GM23338 (cell line): ENCODE results near the gene FOXL1. TPM values are rescaled to one million over a fixed set of nuclear protein-coding genes. Genes with fewer than 3 reads are reported as not detected.

Experiments
- ATAC-seq: fragments of 200-7000 bp; cut with Tn5 transposase; 3 replicates; pipeline ENCODE4 v1.9.1; 2020
- DNase-seq: peaks from one replicate; pipeline ENCODE4 v3.0.0-alpha.2; 2015; ENCODE audit warnings: low spot score
- H2AFZ ChIP-seq: fragments of 200-600 bp; sonication (generic); 2 replicates; pipeline ENCODE4 v1.8.0; 2016; ENCODE audit warnings: antibody characterized with exemption, mild to moderate bottlenecking, moderate library complexity
- H3F3A ChIP-seq: fragments of 200-600 bp; sonication (generic); replicated peaks from 2 replicates; pipeline ENCODE4 v1.8.0; 2017; ENCODE audit warnings: antibody characterized with exemption, mixed run types, low read depth
- H3K27ac ChIP-seq: fragments of 200-600 bp; sonication (generic); 2 replicates; pipeline ENCODE4 v1.6.1; 2016; ENCODE audit warnings: low read depth
- H3K27me3 ChIP-seq: fragments of 200-600 bp; sonication (generic); 2 replicates; pipeline ENCODE4 v1.8.0; 2016; ENCODE audit warnings: mild to moderate bottlenecking, mixed run types, moderate library complexity; ENCODE audit not compliant: insufficient read depth
- H3K36me3 ChIP-seq: fragments of 200-600 bp; sonication (generic); 2 replicates; pipeline ENCODE4 v1.8.0; 2016; ENCODE audit warnings: mild to moderate bottlenecking; ENCODE audit not compliant: insufficient read depth
- H3K4me1 ChIP-seq: fragments of 200-600 bp; sonication (generic); 2 replicates; pipeline ENCODE4 v1.8.0; 2016; ENCODE audit warnings: mild to moderate bottlenecking, moderate library complexity; ENCODE audit not compliant: insufficient read depth
- H3K4me2 ChIP-seq: fragments of 200-600 bp; sonication (generic); 2 replicates; pipeline ENCODE4 v1.7.1; 2017; ENCODE audit warnings: mixed run types
- H3K4me3 ChIP-seq: fragments of 200-600 bp; sonication (generic); 2 replicates; pipeline ENCODE4 v1.6.1; 2016; ENCODE audit warnings: mixed run types
- H3K79me2 ChIP-seq: fragments of 200-600 bp; sonication (generic); replicated peaks from 2 replicates; pipeline ENCODE4 v1.8.0; 2017; ENCODE audit warnings: mild to moderate bottlenecking; ENCODE audit not compliant: insufficient read depth
- H3K9me2 ChIP-seq: fragments of 200-600 bp; sonication (generic); 2 replicates; pipeline ENCODE4 v1.8.0; 2017; ENCODE audit not compliant: insufficient read depth
- H4K20me1 ChIP-seq: fragments of 200-600 bp; sonication (generic); replicated peaks from 2 replicates; pipeline ENCODE4 v1.8.0; 2017; ENCODE audit warnings: mild to moderate bottlenecking; ENCODE audit not compliant: insufficient read depth
- H3K27ac Mint-ChIP-seq: 2 replicates; pipeline ENCODE4 v1.8.0; 2020; ENCODE audit warnings: inconsistent platforms, mild to moderate bottlenecking, moderate library complexity, mixed read lengths
- H3K27me3 Mint-ChIP-seq: 3 replicates; pipeline ENCODE4 v1.8.0; 2022; ENCODE audit warnings: low read depth, mild to moderate bottlenecking, moderate library complexity, mixed read lengths, inconsistent platforms; ENCODE audit not compliant: insufficient read depth, poor library complexity
- H3K36me3 Mint-ChIP-seq: 3 replicates; pipeline ENCODE4 v1.8.0; 2021; ENCODE audit warnings: low read depth, mild to moderate bottlenecking, inconsistent platforms, moderate library complexity, mixed read lengths
- H3K4me1 Mint-ChIP-seq: 3 replicates; pipeline ENCODE4 v1.8.0; 2020; ENCODE audit warnings: mild to moderate bottlenecking, inconsistent platforms, mixed read lengths
- H3K4me3 Mint-ChIP-seq: 3 replicates; pipeline ENCODE4 v1.8.0; 2021; ENCODE audit warnings: moderate library complexity, mild to moderate bottlenecking, inconsistent platforms, mixed read lengths
- H3K9me3 Mint-ChIP-seq: 3 replicates; pipeline ENCODE4 v1.8.0; 2020; ENCODE audit warnings: moderate library complexity, mild to moderate bottlenecking, inconsistent platforms, mixed read lengths
- EZH2 ChIP-seq: fragments of 200-600 bp; sonication (generic); IDR thresholded peaks from one replicate; pipeline ENCODE4 v1.8.0; 2017; ENCODE audit warnings: antibody characterized with exemption, mild to moderate bottlenecking, low read depth; ENCODE audit not compliant: unreplicated experiment
- JUNB ChIP-seq: IDR thresholded peaks from one replicate; pipeline ENCODE4 v1.6.1; 2016; ENCODE audit warnings: antibody characterized with exemption; ENCODE audit not compliant: unreplicated experiment
- NANOG ChIP-seq: IDR thresholded peaks from 2 replicates; pipeline ENCODE4 v1.6.1; 2016; ENCODE audit warnings: antibody characterized with exemption, borderline replicate concordance
- STAT1 ChIP-seq: IDR thresholded peaks from one replicate; pipeline ENCODE4 v1.6.1; 2016; ENCODE audit warnings: antibody characterized with exemption; ENCODE audit not compliant: unreplicated experiment
- ZNF114 ChIP-seq: fragments of 250-450 bp; sonication (Bioruptor Pico); IDR thresholded peaks from 2 replicates; pipeline ENCODE4 v1.5.0; 2020; ENCODE audit warnings: mild to moderate bottlenecking, moderate library complexity
- ZNF331 ChIP-seq: fragments of 250-450 bp; sonication (Bioruptor Pico); IDR thresholded peaks from 2 replicates; pipeline ENCODE4 v1.5.0; 2020; ENCODE audit warnings: low read depth, mild to moderate bottlenecking, moderate library complexity
- polyA plus RNA-seq: library from polyadenylated mRNA; unstranded; fragments of >200 nt; fragmentation: Nextera tagmentation; extraction: Ambion mirVana; gene quantifications from 2 replicates; pipeline ENCODE4 v1.2.1, GENCODE V29; 2016
- total RNA-seq: library from RNA; depleted of rRNA; stranded (reverse); fragments of >200 nt; shearing (Covaris generic); gene quantifications from 2 replicates; pipeline ENCODE4 v1.2.3, GENCODE V29; 2014
- TF ChIP-seq, protein P1 (sequence below): IDR thresholded peaks from one replicate; pipeline ENCODE4 v1.6.1; 2018; ENCODE audit warnings: antibody characterized with exemption; ENCODE audit not compliant: unreplicated experiment
- TF ChIP-seq, protein P2 (sequence below): IDR thresholded peaks from 2 replicates; pipeline ENCODE4 v1.6.1; 2016; ENCODE audit warnings: antibody characterized with exemption
- TF ChIP-seq, protein P3 (sequence below): fragments of 250-450 bp; sonication (Bioruptor Pico); IDR thresholded peaks from 2 replicates; pipeline ENCODE4 v1.5.0; 2020; ENCODE audit warnings: mild to moderate bottlenecking, moderate library complexity

Gene FOXL1
- total and polyA plus RNA-seq, 2 experiments from 2014 or later = 0.31 TPM; not detected in 1

DNA sequence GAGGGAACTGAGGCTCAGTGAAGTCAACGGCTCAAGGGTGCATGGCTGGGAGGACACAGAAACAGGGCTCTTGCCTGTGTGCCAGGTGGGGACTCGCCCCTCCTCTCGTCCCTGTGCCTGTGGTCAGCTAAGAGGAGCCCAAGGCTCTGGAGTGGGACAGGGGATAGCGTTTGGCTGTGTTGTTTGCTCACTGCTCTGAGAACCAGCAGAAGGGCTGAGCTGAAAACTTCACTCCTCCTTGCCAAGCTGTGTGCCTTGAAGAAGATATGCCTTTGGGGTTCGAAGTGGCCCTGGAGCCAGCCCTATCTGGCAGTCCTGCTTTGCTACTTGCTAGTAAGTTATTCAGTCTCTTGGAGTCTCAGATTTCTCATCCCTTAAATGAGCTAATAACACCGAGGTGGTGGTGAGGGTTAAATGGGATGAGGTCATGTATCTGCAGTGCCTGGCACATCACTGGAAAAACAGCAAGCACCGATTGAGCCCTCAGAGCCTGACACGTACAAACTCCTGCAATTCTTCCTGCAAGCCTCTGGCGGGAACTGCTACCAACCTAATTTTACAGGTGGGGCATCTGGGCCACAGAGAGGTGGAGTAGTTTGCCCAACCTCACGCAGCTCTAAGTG is 17.7 kb downstream of the FOXL1 start:
- H2AFZ ChIP-seq = no peak overlapping the region
- no peaks in the 10 kb centered on the region for H3K79me2 ChIP-seq
- H3K4me1 Mint-ChIP-seq = peaks cover 11% of the 10 kb centered on the region

More for the DNA sequence above, 17.7 kb downstream of the FOXL1 start:
- DNase-seq (no peak), ATAC-seq (no peak)
- Histone ChIP-seq H3K27ac (no peak overlapping the region), H3K36me3 (no peaks in the 10 kb centered on the region), H3K9me2 (peaks cover 4% of the 10 kb centered on the region), H3K27me3 (no peaks in the 10 kb centered on the region), H4K20me1 (no peaks in the 10 kb centered on the region), H3K4me1 (no peaks in the 10 kb centered on the region), H3F3A (no peaks in the 10 kb centered on the region), H3K4me2 (no peak overlapping the region), H3K4me3 (no peak overlapping the region)
- Mint-ChIP-seq H3K9me3 (no peaks in the 10 kb centered on the region; the same call in 1 of the 3 replicates), H3K4me3 (no peak overlapping the region), H3K27me3 (peaks cover 3% of the 10 kb centered on the region), H3K36me3 (no peaks in the 10 kb centered on the region), H3K27ac (no peak overlapping the region)
- TF ChIP-seq STAT1 = no peak
- TF ChIP-seq, protein P1, sequence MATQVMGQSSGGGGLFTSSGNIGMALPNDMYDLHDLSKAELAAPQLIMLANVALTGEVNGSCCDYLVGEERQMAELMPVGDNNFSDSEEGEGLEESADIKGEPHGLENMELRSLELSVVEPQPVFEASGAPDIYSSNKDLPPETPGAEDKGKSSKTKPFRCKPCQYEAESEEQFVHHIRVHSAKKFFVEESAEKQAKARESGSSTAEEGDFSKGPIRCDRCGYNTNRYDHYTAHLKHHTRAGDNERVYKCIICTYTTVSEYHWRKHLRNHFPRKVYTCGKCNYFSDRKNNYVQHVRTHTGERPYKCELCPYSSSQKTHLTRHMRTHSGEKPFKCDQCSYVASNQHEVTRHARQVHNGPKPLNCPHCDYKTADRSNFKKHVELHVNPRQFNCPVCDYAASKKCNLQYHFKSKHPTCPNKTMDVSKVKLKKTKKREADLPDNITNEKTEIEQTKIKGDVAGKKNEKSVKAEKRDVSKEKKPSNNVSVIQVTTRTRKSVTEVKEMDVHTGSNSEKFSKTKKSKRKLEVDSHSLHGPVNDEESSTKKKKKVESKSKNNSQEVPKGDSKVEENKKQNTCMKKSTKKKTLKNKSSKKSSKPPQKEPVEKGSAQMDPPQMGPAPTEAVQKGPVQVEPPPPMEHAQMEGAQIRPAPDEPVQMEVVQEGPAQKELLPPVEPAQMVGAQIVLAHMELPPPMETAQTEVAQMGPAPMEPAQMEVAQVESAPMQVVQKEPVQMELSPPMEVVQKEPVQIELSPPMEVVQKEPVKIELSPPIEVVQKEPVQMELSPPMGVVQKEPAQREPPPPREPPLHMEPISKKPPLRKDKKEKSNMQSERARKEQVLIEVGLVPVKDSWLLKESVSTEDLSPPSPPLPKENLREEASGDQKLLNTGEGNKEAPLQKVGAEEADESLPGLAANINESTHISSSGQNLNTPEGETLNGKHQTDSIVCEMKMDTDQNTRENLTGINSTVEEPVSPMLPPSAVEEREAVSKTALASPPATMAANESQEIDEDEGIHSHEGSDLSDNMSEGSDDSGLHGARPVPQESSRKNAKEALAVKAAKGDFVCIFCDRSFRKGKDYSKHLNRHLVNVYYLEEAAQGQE = no peak
- TF ChIP-seq, protein P2, sequence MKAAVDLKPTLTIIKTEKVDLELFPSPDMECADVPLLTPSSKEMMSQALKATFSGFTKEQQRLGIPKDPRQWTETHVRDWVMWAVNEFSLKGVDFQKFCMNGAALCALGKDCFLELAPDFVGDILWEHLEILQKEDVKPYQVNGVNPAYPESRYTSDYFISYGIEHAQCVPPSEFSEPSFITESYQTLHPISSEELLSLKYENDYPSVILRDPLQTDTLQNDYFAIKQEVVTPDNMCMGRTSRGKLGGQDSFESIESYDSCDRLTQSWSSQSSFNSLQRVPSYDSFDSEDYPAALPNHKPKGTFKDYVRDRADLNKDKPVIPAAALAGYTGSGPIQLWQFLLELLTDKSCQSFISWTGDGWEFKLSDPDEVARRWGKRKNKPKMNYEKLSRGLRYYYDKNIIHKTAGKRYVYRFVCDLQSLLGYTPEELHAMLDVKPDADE = no peak
- TF ChIP-seq ZNF114 (CRISPR knock-in tag) = no peak
- no peak for TF ChIP-seq JUNB
- no peak for TF ChIP-seq NANOG
- TF ChIP-seq, protein P3, sequence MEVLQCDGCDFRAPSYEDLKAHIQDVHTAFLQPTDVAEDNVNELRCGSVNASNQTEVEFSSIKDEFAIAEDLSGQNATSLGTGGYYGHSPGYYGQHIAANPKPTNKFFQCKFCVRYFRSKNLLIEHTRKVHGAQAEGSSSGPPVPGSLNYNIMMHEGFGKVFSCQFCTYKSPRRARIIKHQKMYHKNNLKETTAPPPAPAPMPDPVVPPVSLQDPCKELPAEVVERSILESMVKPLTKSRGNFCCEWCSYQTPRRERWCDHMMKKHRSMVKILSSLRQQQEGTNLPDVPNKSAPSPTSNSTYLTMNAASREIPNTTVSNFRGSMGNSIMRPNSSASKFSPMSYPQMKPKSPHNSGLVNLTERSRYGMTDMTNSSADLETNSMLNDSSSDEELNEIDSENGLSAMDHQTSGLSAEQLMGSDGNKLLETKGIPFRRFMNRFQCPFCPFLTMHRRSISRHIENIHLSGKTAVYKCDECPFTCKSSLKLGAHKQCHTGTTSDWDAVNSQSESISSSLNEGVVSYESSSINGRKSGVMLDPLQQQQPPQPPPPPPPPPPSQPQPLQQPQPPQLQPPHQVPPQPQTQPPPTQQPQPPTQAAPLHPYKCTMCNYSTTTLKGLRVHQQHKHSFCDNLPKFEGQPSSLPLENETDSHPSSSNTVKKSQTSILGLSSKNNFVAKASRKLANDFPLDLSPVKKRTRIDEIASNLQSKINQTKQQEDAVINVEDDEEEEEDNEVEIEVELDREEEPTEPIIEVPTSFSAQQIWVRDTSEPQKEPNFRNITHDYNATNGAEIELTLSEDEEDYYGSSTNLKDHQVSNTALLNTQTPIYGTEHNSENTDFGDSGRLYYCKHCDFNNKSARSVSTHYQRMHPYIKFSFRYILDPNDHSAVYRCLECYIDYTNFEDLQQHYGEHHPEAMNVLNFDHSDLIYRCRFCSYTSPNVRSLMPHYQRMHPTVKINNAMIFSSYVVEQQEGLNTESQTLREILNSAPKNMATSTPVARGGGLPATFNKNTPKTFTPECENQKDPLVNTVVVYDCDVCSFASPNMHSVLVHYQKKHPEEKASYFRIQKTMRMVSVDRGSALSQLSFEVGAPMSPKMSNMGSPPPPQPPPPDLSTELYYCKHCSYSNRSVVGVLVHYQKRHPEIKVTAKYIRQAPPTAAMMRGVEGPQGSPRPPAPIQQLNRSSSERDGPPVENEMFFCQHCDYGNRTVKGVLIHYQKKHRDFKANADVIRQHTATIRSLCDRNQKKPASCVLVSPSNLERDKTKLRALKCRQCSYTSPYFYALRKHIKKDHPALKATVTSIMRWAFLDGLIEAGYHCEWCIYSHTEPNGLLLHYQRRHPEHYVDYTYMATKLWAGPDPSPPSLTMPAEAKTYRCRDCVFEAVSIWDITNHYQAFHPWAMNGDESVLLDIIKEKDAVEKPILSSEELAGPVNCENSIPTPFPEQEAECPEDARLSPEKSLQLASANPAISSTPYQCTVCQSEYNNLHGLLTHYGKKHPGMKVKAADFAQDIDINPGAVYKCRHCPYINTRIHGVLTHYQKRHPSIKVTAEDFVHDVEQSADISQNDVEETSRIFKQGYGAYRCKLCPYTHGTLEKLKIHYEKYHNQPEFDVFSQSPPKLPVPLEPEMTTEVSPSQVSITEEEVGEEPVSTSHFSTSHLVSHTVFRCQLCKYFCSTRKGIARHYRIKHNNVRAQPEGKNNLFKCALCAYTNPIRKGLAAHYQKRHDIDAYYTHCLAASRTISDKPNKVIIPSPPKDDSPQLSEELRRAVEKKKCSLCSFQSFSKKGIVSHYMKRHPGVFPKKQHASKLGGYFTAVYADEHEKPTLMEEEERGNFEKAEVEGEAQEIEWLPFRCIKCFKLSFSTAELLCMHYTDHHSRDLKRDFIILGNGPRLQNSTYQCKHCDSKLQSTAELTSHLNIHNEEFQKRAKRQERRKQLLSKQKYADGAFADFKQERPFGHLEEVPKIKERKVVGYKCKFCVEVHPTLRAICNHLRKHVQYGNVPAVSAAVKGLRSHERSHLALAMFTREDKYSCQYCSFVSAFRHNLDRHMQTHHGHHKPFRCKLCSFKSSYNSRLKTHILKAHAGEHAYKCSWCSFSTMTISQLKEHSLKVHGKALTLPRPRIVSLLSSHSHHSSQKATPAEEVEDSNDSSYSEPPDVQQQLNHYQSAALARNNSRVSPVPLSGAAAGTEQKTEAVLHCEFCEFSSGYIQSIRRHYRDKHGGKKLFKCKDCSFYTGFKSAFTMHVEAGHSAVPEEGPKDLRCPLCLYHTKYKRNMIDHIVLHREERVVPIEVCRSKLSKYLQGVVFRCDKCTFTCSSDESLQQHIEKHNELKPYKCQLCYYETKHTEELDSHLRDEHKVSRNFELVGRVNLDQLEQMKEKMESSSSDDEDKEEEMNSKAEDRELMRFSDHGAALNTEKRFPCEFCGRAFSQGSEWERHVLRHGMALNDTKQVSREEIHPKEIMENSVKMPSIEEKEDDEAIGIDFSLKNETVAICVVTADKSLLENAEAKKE (CRISPR knock-in tag) = no peak
- no peak for TF ChIP-seq ZNF331 (CRISPR knock-in tag)
- no peak for TF ChIP-seq EZH2
